Ishikawa (cell line): ENCODE data around the gene AFMID.

ENCODE experiments used
- CEBPB ChIP-seq: IDR thresholded peaks from 2 replicates; pipeline ENCODE4 v1.6.1; 2012
- CREB1 ChIP-seq: IDR thresholded peaks from 2 replicates; pipeline ENCODE4 v1.6.1; 2012; ENCODE audit warnings: low read depth
- EGR1 ChIP-seq: IDR thresholded peaks from 2 replicates; pipeline ENCODE4 v1.6.1; 2012
- EP300 ChIP-seq: IDR thresholded peaks from 2 replicates; pipeline ENCODE4 v1.6.1; 2012; ENCODE audit warnings: borderline replicate concordance
- FOXM1 ChIP-seq: IDR thresholded peaks from 2 replicates; pipeline ENCODE4 v1.6.1; 2012; ENCODE audit warnings: low read depth, borderline replicate concordance
- MAX ChIP-seq: IDR thresholded peaks from 2 replicates; pipeline ENCODE4 v1.6.1; 2012
- NFIC ChIP-seq: IDR thresholded peaks from 2 replicates; pipeline ENCODE4 v1.6.1; 2012
- RAD21 ChIP-seq: IDR thresholded peaks from 2 replicates; pipeline ENCODE4 v1.6.1; 2012; ENCODE audit warnings: low read depth
- REST ChIP-seq: IDR thresholded peaks from 2 replicates; pipeline ENCODE4 v1.6.1; 2012; ENCODE audit warnings: low read depth, mild to moderate bottlenecking
- TAF1 ChIP-seq: IDR thresholded peaks from 2 replicates; pipeline ENCODE4 v1.6.1; 2012; ENCODE audit warnings: low read depth, mild to moderate bottlenecking
- TCF12 ChIP-seq: IDR thresholded peaks from 2 replicates; pipeline ENCODE4 v1.6.1; 2012; ENCODE audit warnings: low read depth
- TEAD4 ChIP-seq: IDR thresholded peaks from 2 replicates; pipeline ENCODE4 v1.6.1; 2012
- USF1 ChIP-seq: IDR thresholded peaks from 2 replicates; pipeline ENCODE4 v1.6.1; 2012
- YY1 ChIP-seq: IDR thresholded peaks from 2 replicates; pipeline ENCODE4 v1.6.1; 2012; ENCODE audit warnings: low read depth
- ZBTB7A ChIP-seq: IDR thresholded peaks from 2 replicates; pipeline ENCODE4 v1.6.1; 2012; ENCODE audit warnings: low read depth

Gene AFMID

GRCh38 chr17:78180083-78180482 is 7.1 kb upstream of the AFMID start:
- no peak for TF ChIP-seq RAD21
- TF ChIP-seq YY1, result no peak
- TF ChIP-seq REST, result no peak
- TF ChIP-seq EP300, result no peak
- TF ChIP-seq CREB1, result no peak
- no peak for TF ChIP-seq EGR1
- no peak for TF ChIP-seq NFIC
- TF ChIP-seq TAF1, result no peak
- no peak for TF ChIP-seq TEAD4
- TF ChIP-seq USF1, result no peak
- TF ChIP-seq TCF12, result no peak
- no peak for TF ChIP-seq ZBTB7A
- no peak for TF ChIP-seq FOXM1
- TF ChIP-seq CEBPB, result no peak
- TF ChIP-seq MAX, result no peak

GRCh38 chr17:78180508-78180907 is 6.7 kb upstream of the AFMID start:
- TF ChIP-seq TEAD4 (no peak), TAF1 (no peak), CREB1 (no peak), MAX (no peak), REST (no peak), ZBTB7A (no peak), YY1 (no peak)

GRCh38 chr17:78182504-78182903 is 4.7 kb upstream of the AFMID start:
- TF ChIP-seq REST (no peak), EP300 (no peak), MAX (no peak), FOXM1 (no peak), TCF12 (no peak), TAF1 (no peak), EGR1 (no peak), RAD21 (no peak), CREB1 (no peak)

- TF ChIP-seq EP300 (no peak), EGR1 (no peak), FOXM1 (no peak), CEBPB (no peak), TAF1 (no peak), RAD21 (no peak), ZBTB7A (no peak), TEAD4 (no peak), REST (no peak), YY1 (no peak), MAX (no peak), TCF12 (no peak), NFIC (no peak), CREB1 (no peak), USF1 (no peak)
Measured at GRCh38 chr17:78183916-78184315, 3.2 kb upstream of the AFMID start.
